Retina (tissue), 1 donor: ENCODE results near the gene ZNF423.
A peak's percentile ranks its signal among the peaks of the same experiment; 100 is the strongest.

Experiments used
- DNase-seq: peaks from one replicate; pipeline ENCODE4 v3.0.0-alpha.2; 2016

ZNF423 gene

GRCh38 chr16:49780433-49780832 is 75.5 kb downstream of the ZNF423 start:
- DNase-seq: peak; percentile 59

DNA sequence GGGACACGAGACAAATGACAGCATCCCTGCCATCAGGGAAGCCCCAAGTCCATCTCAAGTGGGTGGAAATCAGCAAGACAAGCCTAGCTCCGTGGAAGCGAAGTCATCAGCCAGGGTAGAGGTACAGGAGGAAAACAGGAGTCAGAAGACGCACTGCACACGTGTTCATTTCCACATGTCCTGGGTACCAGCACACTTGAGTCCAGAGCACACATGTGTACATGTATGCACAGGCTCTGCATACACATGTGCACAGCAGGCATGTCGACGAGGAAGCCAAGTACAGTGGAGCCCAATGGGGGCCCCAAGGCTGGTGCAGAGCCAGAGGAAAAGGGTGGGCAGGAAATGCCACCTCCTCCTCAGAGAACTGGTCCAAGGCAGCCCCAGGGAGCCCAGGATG is 75.9 kb downstream of the ZNF423 start:
- no peak for DNase-seq

- no peak for DNase-seq
Observed at GRCh38 chr16:49778202-49778930, 77.5 kb downstream of the ZNF423 start.

- DNase-seq: no peak
Observed at GRCh38 chr16:49776734-49777133, 79.2 kb downstream of the ZNF423 start.

DNA sequence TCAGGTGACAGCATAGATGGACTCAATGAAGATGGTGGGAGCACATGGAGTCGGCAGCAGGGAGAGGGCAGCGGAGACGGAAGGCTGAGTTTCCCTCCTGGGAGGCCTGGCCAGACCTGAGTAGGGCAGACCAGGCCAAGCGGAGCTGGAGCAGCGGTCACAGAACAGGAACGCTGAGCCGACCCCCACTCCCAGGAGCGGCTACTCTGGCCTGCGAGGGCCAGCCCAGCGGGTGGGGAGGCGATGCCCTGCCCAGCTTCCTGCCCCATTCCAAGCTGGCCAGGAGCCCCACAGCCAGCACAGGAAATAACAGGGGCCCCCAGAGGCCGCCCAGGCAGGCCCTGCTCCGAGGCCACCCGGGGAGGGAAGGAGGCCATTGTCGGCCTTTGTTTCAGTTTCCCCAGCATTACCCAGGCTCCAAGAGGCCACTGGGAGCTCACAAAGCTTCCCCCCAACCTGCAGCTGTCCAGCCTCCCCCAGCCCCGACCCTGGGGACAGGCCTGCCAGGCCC is 79.8 kb downstream of the ZNF423 start:
- peak; percentile 84 for DNase-seq

GRCh38 chr16:49775581-49775980 is 80.3 kb downstream of the ZNF423 start:
- DNase-seq: no peak

DNA sequence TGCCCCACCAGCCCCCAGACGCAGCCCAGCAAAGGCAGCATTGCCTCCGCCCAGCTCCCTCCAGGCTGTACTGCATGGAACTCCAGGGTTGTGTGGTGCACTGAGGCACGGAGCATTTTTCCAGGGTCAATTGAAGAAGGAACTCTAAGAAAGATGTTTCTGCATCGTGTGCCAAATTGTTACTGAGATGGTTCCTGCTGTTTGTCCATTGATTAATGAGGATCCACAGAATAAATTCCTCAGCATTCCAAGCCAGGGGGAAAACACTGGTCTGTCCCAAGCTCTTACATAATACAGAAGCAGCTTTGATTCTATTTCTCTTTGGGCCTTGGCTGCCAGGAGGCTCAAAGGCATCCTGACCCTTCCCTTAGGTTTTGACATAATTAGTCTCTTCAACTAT is 80.9 kb downstream of the ZNF423 start:
- no peak for DNase-seq

DNA sequence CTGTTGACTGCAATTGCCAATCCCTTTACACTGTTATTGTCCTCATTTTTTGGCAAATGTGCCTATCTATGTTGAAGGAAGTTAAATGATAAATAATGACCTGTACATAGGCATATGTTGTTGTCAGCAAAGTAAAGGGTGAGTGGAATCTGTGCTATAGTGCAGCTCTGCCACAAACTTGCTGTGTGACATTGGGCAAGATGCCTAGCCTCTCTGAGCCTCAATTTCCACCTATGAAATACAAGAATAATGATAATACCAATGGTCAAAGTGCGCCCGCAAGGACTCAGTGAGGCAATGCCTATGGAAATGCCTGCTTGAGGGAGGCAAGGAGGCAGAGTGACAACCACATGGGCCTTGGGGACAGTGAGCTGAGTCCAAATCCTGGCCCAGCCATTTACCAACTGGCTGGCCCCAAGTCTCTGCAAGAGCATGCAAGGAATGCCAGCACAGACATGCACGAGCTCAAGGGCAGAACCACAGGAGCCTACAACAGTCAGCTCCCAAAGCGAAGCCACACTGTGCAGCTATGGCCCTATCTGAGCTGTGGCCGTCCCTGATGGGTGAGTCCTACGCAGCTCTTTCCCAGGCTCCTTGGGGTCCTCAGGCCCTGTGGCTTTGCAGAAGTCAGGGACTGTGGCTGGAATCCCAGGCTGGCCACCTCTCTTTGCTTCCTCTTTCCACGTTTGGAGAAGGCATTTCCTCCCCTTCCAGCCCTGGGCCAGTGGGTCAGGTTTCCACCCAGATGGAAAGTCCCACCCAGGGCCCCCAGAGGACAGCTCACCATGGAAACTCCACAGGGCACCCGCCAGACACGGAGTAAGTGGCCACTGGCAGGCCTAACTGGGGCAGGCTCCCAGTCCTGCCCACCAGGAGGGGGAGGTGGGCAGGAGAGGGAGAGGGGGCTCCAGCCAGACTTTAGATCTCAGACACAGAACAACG is 82.1 kb downstream of the ZNF423 start:
- DNase-seq: no peak

DNA sequence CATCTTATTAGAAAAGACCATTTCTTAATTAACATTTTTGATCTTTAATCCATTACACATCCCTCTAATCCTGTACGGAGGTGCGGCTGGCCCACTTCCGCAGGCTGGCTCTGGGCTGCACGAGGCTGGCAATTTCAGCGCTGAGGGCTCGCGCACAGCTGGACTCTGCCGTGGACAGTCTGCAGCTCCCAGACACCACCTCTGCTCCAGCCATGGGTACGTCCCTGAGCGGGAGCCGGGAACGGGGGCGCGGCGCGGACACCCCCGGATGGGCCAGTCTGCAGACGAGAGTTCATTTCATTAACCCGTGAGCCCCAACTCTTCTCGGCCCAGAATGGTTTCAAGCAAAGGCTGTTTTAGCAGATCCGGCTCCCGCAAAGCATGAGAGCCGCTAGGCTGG is 87.9 kb downstream of the ZNF423 start:
- peak; percentile 56 for DNase-seq

DNA sequence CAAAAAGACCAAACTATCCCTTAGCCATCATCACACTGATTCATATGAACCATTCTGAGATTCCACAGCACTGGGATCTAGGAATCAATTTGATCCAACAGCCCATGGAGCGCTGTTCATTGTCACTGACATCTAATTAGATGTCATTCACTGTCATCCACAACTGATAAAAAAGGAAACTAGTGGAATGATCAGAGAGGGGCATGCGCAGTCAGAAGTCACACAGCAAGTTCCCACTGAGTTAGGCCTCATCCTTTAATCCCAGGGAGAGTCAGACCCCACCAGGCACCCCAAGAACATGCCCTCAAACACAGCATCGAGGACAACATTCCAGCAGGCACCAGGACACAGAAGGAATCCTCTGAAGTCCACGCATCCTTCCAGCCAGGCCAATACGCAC is 88.5 kb downstream of the ZNF423 start:
- DNase-seq: no peak

GRCh38 chr16:49766225-49766624 is 89.7 kb downstream of the ZNF423 start:
- no peak for DNase-seq

DNA sequence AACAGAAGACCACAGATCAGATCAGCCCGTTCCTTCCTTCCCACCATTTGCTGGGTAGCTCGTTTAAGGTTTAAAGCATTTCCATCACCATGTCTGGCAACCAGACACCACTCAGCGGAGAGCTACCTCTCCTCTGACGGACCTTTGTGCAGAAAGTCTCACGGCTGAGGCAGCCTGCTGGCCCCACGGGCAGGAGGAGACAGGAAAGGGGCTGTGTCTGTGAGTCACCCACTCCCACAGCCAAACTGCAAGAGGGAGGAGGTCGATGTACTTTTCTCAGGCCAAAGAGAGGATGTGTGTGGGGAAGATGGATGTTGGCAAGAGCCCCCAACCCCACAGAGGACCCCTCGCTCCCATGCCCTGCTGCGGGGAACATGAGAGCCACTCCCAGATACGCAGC is 92.1 kb downstream of the ZNF423 start:
- DNase-seq: no peak

- DNase-seq: no peak
Observed at GRCh38 chr16:49760815-49761214, 95.1 kb downstream of the ZNF423 start.

- DNase-seq: no peak
Observed at GRCh38 chr16:49757559-49758069, 98.3 kb downstream of the ZNF423 start.

DNA sequence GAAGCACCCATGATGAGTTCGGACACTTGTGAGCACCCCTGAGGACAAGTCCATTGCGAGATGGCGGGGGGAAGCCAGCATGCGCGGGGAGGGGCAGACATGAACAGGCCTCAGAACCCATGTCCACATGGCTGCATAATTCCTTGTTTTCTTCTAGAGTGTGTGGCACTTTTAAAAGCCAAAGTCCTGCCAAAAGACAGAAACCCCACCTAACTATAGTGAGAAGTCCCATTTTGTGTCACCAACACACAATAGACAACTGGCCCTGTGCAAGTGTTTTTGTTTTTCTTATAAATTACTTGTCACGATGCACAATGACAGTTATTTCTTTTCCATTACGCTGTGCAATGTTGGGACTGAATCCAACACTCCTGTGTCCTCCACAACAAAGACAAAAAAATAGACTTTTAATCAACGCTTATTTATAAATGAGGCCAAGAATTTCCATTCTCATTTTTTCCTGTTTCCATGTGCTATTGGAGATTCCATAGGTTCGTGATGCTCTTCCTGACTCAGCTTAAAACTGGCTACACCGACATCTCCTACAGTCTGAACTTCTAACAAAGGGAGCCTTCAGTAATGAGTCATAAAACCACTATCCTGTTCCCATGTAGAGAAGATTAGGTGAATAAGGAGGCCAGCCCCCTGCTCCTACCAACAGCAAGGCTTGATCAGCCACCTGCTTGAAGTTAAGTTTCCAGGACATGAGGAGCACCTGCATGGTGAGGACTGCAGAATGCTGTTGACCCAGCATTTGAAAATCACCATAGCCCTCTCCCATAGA is 98.9 kb downstream of the ZNF423 start:
- no peak for DNase-seq

- no peak for DNase-seq
Observed at GRCh38 chr16:49755716-49756505, 100.0 kb downstream of the ZNF423 start.

DNA sequence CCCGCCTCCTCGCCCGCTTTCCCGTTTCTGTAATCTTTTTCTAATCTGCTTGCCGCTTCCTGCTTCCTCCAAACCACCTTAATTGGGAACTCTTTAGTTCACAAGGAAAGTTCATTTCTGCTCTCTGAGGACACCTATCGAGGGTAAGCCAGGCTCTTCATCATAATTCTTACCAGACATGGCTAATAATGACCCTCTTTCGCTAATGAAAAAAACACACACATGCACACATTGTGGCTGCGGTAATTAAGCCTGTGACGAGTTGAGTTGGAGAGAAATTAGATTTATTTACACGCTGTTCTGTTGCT is 100.6 kb downstream of the ZNF423 start:
- DNase-seq: no peak

- DNase-seq: peak; percentile 84
Observed at GRCh38 chr16:49754495-49755312, 101.2 kb downstream of the ZNF423 start.

DNA sequence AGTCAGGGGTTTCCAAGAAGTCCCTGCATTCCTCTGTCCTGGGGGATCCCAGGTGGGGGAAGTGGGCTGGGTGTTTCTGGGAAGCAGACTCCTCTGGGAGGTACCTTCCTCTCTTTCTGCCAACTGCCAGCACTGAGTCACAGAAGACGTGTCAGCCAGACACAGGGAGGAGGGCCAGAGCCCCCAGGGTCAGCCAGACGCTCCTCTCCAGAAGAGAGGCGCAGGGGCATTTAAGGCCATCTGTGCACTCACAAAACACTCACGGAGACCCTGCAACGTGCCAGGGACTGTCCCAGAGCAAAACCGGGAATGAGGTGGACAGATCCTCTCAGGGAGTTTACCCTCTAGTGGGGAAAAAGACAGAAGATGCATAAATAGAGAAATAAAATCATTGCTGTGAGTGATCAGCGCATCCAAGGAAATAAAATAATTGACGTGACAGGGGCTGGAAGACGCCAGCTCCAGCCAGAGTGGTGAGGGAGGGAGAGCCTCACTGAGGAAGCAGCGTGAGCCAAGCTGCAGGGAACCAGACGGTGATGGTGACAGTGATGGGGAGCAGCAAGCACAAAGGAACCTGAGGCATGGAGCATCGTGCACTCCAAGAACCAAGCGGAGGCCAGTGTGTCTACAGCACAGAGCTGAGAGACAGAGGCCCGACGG is 105.4 kb downstream of the ZNF423 start:
- peak; percentile 74 for DNase-seq

DNA sequence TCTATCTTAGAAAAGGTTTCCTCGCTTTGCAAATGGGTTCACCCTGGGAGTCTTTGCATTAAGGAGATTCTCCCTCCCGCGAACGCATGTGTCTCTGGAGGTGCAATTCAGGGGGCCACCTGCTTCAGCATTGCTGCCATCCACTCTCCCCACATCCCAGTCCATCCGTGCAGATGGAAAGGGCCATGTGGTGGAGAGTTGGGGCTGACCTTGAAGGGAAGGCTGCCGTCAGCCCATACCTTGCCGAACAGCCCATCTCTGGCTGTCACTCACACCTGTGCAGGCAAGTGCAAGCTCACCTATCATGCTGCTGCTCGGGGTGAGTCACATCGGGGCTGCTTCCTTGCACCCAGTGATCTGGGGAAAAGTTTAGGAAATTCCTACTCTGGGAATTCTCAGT is 106.1 kb downstream of the ZNF423 start:
- DNase-seq: no peak

- no peak for DNase-seq
Observed at GRCh38 chr16:49748322-49748721, 107.6 kb downstream of the ZNF423 start.
